Epidermal melanocyte (primary cell): Measurements from ENCODE around the gene TXNL1.
"Not testable (repeated sequence)": the region's sequence is repeated elsewhere in the genome, so short reads cannot be mapped to it uniquely, and the experiment has no call there.

Experiments
- DNase-seq: peaks from one replicate; pipeline ENCODE4 v3.0.0; 2011; ENCODE audit warnings: low spot score; ENCODE audit not compliant: insufficient read length

TXNL1 gene

DNA sequence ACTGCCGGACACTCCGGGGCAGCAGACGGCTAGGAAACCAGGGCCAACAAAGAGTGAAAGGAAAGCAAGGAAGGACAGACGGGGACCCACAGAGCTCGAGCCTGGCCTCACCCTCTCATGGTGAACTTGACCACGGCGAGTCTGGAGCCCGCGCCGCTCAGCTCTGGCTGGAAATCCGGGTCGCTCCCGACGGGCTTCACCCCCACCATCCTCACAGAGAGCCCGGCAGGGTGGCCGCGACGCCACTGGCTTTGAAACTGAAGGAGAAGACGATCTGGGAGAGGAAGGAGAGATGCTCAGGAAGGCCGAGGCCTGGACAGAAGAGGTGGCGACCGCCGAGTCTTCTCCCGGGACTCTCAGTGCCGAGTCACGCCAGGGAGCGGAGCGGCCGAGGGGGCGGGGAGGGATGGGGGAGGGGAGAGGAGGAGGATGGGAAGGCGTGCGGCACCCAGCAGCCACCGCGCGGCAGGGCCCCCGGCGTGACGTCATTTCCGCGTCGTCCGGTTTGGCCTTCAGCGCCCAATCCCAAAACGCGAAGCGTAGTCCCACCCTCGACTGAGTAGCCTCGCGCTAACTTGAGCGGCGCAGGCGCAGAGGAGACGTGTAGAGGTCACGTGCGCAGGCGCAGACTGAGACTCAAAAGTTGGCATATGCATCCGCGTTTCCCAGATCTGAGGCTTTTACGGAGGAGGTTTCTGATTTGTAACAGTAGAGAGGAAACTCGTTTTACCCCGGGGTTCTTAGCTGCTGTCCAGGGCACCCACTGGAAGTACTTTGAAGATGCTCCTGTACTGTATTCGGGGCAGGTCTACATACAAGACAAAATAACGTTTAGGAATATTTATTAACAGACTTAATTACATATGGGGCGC, at the start of gene TXNL1:
TSS of gene TXNL1 (minus strand) at position 361 of the 872 bp plus-strand sequence. CDS start at position 209, 152 bp downstream.
- DNase-seq: peak; percentile 74

DNA sequence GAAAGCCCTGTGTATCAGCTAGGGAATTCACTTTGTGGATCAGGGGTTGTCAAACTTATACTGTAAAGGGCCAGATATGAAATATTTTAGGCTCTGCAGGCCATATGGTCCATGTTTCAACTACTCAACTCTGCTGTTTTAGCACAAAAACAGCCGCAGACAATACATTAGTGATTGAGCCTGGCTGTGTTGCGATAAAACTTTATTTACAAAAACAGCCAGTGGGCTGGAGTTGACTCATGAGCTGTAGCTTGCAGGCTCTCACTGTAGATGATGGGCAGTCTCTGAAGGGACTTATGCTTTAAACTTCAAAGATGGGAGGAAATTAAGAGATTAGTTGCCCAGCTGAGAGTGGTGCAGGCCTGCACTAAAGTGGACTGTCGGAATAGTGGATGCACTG, 45.9 kb upstream of the TXNL1 start:
- no peak for DNase-seq

DNA sequence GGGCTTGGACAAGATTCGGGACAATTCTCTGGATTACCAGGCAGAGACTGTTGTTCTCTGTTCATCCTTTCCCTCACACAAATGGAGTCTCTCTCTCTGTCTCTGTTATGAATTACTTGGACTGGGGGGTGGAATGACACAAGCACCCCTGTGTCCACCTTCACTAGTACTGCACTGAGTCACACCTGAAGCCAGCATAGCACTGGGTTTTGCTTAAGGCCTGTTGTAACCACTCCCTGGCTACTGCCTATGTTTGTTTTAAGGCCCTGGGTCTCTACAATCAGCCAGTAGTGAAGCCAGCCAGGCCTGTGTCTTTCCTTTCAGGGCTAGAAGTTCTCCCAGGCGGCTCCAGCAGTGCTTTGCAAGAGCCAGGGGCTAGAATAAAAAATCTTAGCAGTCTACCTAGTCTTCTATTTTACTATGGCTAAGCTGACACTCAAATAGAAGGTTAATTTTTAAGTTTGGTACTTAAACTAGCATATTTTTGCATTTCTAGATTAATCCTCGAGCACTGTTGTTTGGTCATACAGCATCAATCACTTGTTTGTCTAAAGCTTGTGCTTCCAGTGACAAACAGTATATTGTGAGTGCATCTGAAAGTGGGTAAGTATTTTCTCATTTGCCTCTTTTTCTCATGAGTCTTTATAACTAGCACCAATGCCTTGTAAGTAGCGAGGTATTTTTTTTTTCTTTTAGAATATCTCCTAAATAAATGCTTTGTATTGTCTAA, 40.6 kb upstream of the TXNL1 start:
- DNase-seq: peak; percentile 26

DNA sequence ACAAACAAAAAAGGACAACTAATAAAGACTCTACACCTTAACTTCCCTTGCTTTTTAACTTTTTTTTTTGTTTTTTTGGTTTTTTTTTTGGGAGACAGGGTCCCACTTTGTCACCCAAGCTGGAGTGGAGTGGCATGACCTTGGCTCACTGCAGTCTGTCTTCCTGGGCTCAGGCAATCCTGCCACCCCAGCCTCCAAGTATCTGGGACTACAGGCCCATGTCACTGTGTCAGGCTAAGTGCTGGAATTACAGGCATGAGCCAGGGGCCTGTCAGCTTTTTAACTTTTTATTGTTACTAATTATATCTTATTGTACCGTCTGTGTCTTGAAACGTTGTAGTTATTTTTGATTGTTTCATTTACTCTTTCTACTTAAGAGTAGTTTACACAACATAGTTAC, 38.2 kb upstream of the TXNL1 start:
- no peak for DNase-seq

DNA sequence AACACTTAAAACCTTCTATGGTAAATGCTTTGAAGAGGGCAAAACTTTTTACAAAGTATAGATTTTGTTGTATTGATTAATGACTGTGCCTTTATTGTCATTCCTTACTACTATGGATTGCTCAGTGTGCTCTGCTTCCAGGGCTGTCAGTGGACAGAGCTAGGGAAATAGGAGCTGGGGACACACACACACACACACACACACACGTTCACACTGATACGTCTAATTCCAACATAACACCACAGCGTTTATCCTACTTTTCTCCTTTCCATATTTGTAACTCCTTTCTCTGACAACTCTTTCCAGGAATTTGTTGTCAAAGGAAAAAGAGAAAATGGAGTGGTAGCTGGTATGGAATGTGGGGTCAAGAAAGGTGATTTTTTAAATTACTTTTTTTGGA, 34.6 kb upstream of the TXNL1 start:
- no peak for DNase-seq

DNA sequence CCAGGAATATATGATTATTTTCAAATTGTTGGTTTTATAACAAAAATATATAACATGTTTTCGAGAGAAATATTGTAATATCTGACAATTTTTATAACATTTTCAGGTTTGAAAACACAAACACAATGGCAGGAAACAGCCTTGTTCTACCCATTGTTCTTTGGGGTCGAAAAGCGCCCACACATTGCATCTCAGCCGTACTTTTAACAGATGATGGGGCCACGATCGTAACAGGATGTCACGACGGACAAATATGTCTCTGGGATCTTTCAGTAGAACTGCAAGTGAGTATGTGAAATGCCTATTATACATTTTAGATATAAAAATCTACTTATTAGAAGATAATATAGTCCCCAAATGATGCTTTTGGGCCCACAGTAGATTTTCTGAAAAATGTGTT, 34.0 kb upstream of the TXNL1 start:
- DNase-seq: no peak

DNA sequence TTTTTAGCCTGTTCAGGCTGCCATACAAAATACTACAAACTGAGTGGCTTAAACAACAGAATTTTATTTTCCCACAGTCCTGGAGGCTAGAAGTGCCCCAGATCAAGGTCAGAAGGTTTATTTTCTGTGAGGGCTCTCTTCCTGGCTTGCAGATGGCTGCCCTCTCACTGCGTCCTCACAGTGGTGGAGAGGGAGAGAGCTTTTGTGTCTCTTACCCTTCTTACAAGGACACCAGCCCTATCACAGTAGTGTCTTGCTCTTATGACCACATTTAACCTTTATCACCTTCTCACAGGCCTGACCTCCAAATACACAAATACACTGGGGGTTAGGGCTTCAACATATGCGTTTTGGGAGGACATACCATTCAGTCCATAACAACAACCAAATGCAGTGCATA, 24.5 kb upstream of the TXNL1 start:
- DNase-seq: no peak

DNA sequence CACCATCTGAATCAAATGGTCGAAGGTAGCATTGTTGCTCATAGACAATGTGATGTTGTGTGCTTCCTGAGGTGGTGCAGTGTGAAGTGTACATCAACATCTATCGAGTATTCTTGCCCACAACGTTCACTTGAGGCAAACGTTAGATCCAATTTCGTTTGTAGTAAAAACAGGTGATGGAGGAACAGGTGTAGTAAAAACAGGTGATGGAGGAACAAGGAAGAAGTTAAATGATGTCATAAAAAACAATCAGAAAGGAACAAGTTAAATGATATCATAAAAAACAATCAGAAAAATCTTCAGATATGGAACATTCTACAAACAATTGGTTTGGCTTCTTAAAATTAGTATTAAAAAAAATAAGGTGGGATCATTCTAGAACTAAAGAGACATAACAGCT, 24.1 kb upstream of the TXNL1 start:
- DNase-seq: no peak

DNA sequence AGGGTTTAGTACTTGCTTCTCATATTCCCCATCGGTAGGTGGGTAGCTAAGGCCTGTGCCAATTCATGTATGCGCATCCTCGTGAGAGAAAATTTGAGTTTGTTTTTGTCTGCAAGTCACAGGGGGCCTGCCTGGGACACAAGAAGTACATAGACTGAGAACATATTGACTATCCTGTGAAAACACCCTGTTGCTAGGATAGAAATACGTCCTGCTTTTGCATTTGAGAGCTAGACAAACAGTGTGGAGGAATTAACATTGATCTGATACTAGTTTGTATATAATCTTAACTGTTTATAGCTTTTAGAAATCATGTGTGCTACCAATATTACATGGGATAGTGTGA, 23.6 kb upstream of the TXNL1 start:
- no peak for DNase-seq

DNA sequence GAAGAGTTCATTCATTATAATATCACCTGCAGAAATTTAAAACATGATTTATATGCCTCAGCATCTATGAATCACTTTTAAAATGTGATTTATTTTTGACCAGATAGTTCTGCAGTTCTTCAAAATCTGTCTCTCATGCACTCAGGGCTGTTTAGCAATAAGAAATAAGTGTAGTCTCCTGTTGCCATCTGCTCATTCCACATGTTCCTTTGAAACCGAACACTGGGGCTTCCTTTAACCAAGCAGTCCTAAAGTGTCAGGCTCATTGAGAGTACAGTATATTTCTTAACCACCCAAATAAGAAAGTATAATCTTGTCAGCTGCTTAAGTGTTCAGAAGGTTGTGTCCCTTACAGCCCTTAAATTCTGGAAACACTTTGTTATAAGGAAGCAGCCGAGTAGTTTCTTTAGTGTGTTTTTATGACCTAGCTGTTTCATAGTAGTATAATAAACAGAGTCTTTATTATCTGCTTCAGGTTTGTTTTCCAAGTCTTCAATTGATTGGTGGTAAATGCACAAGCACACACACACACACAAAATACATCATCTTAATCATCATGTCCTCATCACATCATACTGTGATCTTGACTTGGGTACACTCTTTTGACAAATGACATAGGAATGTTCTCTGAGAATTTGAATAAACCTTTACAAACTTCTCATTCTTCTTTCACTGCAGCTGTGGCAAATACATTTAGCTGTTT, 23.1 kb upstream of the TXNL1 start:
- no peak for DNase-seq

DNA sequence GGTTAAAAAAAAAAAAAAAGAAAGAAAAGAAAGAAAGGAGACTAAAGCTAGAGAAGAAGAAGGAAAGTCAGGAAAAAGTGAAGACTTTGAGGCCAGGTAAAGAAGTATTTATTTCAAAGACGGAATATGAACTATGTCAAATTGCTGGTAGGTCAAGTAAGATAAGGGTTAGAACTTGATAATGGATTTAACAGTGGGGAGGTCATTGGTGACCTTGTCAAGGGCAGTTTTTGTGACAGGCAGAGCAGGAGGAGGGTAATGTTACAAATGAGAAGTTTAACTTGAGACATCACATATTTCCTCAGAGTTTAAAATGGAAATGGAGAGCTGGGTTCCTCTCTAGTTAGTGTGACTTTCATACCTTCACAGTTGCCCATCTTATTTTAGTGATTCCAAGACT, 22.3 kb upstream of the TXNL1 start:
- no peak for DNase-seq

DNA sequence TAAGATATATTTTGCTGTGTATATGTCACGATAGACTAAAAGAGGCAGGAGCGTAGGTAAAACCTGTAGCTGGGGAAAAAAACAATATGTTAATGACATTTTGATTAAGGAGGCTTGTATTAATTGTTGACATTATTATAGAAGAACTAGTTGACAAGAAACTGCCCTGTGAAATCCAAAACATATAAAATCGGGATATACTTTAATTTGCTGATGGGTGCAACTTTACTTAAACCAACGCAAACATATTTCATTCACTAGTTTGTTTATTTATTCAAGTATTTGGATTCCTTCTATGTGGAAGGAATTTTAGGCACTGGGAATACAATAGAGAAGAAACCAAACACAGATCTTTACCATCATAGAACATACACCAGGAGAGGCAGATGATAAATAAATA, 20.7 kb upstream of the TXNL1 start:
- no peak for DNase-seq

DNA sequence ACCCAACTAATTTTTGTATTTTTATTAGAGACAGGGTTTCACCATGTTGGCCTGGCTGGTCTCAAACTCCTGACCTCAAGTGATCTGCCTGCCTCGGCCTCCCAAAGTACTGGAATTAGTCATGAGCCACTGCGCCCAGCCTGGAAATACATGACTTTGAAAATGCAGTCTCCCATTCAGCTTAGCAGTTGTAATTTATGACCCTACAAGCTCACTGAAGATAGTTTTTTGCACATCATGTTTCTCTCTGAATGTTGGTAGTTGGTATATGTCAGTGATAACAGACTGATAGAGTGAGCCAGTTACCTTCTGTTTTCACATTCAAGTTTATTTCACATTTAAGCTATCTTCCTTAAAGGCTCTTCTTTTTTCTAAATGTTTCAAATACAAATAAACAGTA, 19.9 kb upstream of the TXNL1 start:
- DNase-seq: no peak

DNA sequence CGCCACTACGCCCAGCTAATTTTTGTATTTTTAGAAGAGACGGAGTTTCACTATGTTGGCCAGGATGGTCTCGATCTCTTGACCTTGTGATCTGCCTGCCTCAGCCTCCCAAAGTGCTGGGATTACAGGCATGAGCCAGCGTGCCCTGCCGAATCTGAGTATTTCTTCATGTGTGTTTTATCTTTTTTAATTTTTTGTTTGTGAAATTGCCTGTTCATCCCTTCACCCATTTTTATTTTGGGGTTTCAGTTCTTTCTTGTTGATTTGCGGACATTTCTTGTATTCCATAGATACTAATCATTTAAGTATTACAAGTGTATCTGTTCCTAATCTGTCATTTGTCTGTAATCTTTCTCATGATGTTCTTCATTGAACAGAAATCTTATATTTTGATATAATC, 15.9 kb upstream of the TXNL1 start:
- DNase-seq: not testable (repeated sequence)

DNA sequence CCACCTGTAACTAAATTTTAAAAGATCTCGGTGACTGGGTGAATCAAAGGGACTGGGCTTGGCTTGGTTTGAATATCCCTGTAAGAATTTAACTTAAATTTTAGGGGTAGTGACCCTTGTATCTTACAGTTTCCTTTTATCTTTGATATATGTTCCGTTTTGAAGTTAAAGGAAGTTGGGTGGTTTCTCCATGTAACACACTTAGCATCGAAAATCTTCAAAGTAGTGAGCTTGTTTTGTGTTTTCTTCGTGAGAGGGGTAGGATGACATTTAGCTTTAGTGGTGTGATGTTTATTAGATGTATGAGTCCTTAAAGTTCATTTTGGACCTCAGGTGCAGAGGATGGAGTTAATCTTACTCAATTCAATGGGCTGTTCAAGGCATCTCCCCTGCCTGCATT, 14.4 kb upstream of the TXNL1 start:
- DNase-seq: no peak

DNA sequence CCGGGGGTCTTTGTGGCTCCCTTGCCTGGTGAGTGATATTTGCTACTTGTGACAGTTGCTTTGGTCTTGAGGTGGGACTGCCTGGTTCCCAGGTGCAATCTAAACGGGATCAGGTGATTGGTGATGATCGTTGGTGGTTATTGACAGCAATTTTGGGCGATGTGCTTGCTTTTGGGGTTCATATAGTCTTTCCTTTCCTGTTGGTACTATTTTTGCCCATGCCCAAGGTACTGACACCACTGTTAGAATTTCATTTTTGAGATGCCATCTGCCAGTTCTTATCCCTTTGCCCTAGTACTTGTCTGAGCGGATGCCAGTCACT, 13.3 kb upstream of the TXNL1 start:
- no peak for DNase-seq

DNA sequence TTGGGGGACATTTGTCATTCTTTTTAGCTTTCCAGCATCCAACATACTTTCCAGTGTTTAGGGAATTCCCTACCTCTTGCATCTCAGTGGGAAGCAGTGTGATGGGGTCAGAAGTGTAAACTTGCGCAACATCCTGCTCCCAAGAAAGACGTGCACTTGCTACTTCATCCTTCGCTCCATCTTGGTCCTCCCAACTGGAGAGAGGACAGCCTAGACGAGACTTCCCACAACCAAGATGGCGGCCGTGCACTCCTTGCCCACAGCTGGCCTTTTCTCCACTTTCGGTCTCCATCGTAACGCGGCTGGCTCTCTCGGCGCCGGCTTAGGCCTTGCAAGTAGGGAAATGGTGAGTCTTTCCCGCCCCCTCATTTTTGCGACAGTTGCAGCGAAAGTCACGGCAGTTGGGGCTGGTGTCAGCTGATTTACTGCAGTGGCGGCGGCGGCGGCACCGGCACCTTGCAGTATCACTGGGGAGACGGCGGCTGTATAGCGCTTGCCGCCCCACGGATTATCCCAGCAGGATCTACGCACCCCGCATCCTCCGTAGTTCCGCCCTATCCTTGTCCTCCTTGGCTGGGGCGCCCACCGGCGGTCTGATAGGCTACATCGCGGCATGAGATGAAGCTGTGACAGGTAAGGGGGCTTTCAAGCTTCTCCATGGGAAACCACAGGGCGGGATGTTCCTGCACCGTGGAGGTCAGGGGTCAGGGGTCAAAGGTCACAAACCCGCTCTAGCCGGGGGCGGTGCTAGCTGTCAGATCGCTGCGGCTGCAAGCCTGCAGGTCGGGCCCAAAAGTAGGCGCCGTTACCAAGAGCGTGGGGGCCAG, 12.8 kb upstream of the TXNL1 start, which contains the start of gene WDR7:
TSS of gene WDR7 (plus strand) at position 416 of the 827 bp plus-strand sequence. CDS start 21,157 bp downstream, outside the sequence.
- peak; percentile 56 for DNase-seq

DNA sequence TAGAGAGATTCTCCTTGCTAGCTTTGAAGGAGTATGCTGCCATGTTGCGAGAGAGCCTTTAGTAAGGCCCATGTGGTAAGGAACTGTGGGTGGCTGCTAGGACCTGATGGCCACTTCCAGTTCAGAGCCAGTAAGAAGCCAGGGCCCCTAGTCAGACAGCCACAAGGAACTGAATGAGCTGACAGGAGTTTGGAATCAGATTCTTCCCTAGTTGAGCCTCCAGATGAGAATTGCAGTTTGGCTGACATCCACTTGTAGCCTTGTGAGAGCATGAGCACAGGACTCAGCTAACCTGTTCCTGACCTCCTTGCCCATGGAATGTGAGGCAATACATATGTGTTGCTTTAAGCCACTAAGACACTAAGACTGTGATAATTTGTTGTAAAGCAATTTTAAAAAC, 11.6 kb upstream of the TXNL1 start:
- DNase-seq: no peak

DNA sequence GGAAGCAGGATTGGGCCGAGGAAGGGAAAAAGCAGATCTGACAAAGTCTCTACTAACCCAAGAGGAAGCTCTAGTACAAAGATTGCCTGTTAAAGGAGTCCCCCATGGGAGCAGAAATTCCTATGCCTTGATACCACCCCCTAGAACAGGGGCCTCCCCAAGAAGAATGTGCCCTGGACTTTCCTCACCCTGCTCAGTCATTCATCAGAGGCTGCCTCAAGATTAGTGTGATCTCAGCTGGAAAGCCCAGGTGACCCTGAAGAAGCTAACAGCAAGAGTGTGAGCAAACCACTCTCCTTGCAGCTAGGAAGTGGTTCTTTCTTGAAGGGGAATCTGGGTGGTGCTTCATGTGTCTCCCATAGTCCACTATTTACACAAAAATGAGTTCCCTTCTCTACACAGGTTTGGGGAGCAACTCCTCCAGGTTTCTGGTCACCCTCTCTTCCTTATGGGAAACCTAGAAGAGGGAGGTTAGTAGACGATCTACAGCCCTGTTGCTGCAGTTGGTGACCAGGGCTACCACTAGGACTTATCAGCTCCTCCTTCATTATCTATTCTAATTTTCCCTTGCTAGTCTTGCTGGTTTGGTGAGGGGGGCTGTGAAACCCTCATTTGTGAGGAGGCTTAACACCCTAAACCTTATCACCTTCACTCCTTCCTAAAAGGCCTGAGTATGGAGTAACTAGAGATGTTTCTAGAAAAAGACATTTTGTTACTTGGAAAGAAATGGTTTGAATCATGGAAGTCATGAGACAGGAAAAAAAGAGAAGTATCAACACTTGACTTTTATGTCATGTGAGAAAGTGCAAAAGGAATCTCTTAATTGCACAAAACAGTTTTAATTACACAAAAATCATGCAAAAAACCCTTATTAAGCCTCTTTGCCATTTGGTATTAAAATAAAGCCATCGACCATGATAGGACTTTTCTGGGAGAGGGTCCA, 9.8 kb upstream of the TXNL1 start:
- no peak for DNase-seq

DNA sequence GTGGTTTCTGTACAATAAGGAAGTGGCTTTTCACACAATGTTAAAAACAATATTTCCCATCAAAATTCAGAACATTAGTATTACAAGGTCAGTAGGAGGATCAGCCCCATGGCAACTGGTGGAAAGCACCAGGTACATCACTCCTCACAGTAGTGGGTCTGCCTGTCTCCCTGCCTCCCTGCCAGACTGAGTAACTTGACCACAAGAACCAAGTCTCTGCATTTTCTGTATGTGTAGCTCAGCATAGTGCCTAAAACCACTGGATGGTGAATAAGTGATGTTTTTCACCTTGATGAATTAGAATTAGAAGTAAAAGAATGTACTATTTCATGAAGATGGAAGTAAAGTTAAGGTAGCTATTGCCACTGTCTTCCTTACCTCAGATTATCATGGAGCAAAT, 8.7 kb upstream of the TXNL1 start:
- DNase-seq: no peak
